Right lobe of liver (tissue), 6 donors: ENCODE measurements around the gene PURA. TPM values are rescaled to one million over a fixed set of nuclear protein-coding genes. Genes with fewer than 3 reads are reported as not detected.
A peak's percentile ranks its signal among the peaks of the same experiment; 100 is the strongest.

Source experiments
- ATAC-seq, 4 donors: fragments of 200-7000 bp; cut with Tn5 transposase; one replicate each; pipeline ENCODE4 v1.9.1; 2020; ENCODE audit warnings: mild to moderate bottlenecking in 4 of 4, moderate library complexity in 4 of 4
- DNase-seq, 3 donors: peaks; one replicate each; pipeline ENCODE4 v3.0.0-alpha.2; 2020
- H3K27ac ChIP-seq, 3 donors: fragments of 200-600 bp; one replicate each; pipeline ENCODE4 v1.8.0; 2022
- H3K27me3 ChIP-seq, 2 donors: fragments of 200-600 bp; one replicate each; pipeline ENCODE4 v1.8.0; 2022
- H3K36me3 ChIP-seq, 4 donors: fragments of 200-600 bp; sonication (generic) in 1 of 4; one replicate each; pipeline versions ENCODE4 v1.5.1 to v1.8.0; 2017 to 2022; ENCODE audit warnings: control low read depth in 1 of 4
- H3K4me1 ChIP-seq, 4 donors: fragments of 200-600 bp; sonication (generic) in 1 of 4; one replicate each; pipeline versions ENCODE4 v1.5.1 to v1.8.0; 2017 to 2022; ENCODE audit warnings: control low read depth in 1 of 4
- H3K4me3 ChIP-seq, 3 donors: fragments of 200-600 bp; one replicate each; pipeline ENCODE4 v1.8.0; 2022
- H3K9me3 ChIP-seq, 4 donors: fragments of 200-600 bp; sonication (generic) in 1 of 4; one replicate each; pipeline versions ENCODE4 v1.5.1 to v1.8.0; 2017 to 2022; ENCODE audit warnings: control low read depth in 1 of 4
- CTCF ChIP-seq, 4 donors: fragments of 200-600 bp in 3 of 4; fragments of 450-650 bp in 1 of 4; IDR thresholded peaks; one replicate each; pipeline versions ENCODE4 v1.5.1 to v1.8.0; 2016 to 2022; ENCODE audit warnings: antibody characterized with exemption in 4 of 4, mild to moderate bottlenecking in 2 of 4
- POLR2A ChIP-seq: fragments of 450-650 bp; IDR thresholded peaks from one replicate; pipeline ENCODE4 v1.6.1; 2017; ENCODE audit warnings: antibody characterized with exemption, mild to moderate bottlenecking
- WGBS: methylation state at CpG from one replicate; pipeline ENCODE4 v1.1.6; 2018; ENCODE audit warnings: low coverage, low lambda C conversion rate; ENCODE audit not compliant: insufficient coverage; ENCODE audit errors: missing lambda C conversion rate; 5-methylcytosine and 5-hydroxymethylcytosine counted together
- intact Hi-C, 2 donors: fragments of 100-400 bp; cut with DNase I; formaldehyde crosslinking; loops; one replicate each; pipeline versions ENCODE4 v1.11.2 to v1.14.1; 2022
- total RNA-seq, 6 experiments: library from RNA; depleted of rRNA in 2 of 6; stranded (reverse); fragments of >200 nt in 2 of 6; fragmentation: NEBNext Ultra II Directional in 3 of 6; extraction: Animal tissue kit (Norgen Biotek cat#: 25700) in 3 of 6; gene quantifications; one replicate each; pipeline versions ENCODE4 v1.1.0 to v1.2.4, GENCODE V29; 2016 to 2023
- donor health status: DM: no; HTN: yes; CAD: no.
- donor health status: DM: no; HTN: no; CAD: no.
- donor health status: DM: no; HTN: no; CAD: no.
- donor health status: DM: no; HTN: yes; CAD: no.
- donor health status: DM: no; HTN: yes; CAD: no.

The PURA gene
- total RNA-seq, 6 experiments from 2014 or later: 8.7 to 14.1 (median 12.1) TPM

DNA sequence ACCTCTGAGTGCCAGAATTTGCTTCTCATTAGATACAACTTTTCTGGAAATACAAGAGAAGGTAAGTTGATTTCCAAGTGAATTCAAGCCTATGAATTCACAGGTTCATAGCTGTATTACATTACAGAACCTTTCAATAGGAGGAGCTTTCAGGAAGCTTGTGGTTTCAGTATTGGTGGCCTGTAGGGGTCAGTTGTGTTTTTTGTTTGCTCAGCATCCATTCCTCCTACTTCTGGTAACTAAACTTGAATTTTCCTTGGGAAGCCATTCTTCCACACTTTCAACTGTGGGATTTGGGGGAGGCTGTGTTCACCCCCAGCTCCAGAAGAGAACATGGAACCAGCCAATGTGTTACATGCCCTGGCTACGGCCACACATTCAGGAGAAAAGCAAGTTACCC is 55.5 kb downstream of the PURA start:
- no peaks in the 10 kb centered on the region for H3K9me3 ChIP-seq
- DNase-seq (peak in 1 of 3 donors; percentile 20), ATAC-seq (peak in 2 of 4 donors; percentile 45 to 59)
- intact Hi-C loops: no loop called here
- 100% methylated on average over 1 of the region's 1 CpG for WGBS
- peaks cover 0 to 10% (median under 1%) of the 10 kb centered on the region in 4 donors for H3K4me1 ChIP-seq
- no peaks in the 10 kb centered on the region for H3K36me3 ChIP-seq
- H3K4me3 ChIP-seq: no peak overlapping the region
- TF ChIP-seq CTCF (IDR thresholded peaks at IDR 0.05): peak in 3 of 4 donors; percentile 18 to 32 (median 29)
- TF ChIP-seq POLR2A: no peak
- H3K27me3 ChIP-seq: no peaks in the 10 kb centered on the region
- H3K27ac ChIP-seq: no peak overlapping the region

DNA sequence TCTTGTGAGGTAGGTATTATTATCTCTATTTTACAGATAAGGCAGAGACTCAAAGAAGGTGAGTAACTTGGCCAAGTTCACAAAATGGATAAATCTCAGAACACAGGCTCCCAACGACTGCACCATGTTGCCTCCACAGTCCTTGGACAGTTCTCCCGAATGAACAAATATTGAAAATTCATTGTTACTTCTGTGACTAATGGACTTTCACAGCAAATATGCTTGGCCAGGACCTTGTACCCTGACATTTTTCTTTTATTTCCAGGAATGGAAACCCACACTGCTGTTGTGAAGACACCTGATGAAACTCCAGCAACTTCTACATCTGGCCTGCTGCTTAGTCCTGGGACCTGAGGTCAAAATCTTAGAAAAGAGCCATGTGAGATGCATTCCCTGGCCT is 58.6 kb downstream of the PURA start:
- no peaks in the 10 kb centered on the region for H3K9me3 ChIP-seq
- H3K36me3 ChIP-seq: no peaks in the 10 kb centered on the region
- no peak for TF ChIP-seq POLR2A
- TF ChIP-seq CTCF (IDR thresholded peaks at IDR 0.05): no peak
- intact Hi-C loops: no loop called here
- H3K4me3 ChIP-seq: no peak overlapping the region
- DNase-seq (no peak), ATAC-seq (no peak)
- no peak overlapping the region for H3K27ac ChIP-seq
- H3K4me1 ChIP-seq: peaks cover 0 to 13% (median 2%) of the 10 kb centered on the region in 4 donors
- 63% methylated on average over 2 of the region's 2 CpGs for WGBS
- H3K27me3 ChIP-seq: no peaks in the 10 kb centered on the region

DNA sequence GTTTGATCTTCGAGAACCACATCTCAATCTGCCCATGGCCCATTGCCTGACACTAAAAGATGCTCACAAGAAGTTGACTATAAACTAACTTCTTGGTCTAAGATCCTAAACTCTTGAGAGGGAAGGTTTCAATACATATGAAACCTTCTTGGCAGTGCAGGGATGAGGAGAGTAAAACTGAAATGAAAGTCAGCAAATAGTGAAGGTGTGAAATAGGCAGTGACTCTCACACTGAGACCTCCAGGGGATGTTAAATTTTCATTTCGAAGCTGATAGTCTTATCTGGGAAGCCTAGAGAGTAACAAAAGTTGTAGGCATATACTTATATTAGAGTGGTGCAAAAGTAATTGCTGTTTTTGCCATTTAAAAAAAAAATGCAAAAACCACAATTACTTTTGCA is 60.1 kb downstream of the PURA start:
- Histone ChIP-seq H3K36me3 (no peaks in the 10 kb centered on the region), H3K27me3 (no peaks in the 10 kb centered on the region), H3K9me3 (no peaks in the 10 kb centered on the region), H3K4me1 (peaks cover 0 to 13% (median 2%) of the 10 kb centered on the region in 4 donors), H3K27ac (peak overlapping the region in 1 of 3 donors; percentile 98), H3K4me3 (no peak overlapping the region)
- intact Hi-C loops: no loop called here
- TF ChIP-seq POLR2A (no peak), CTCF (IDR thresholded peaks at IDR 0.05) (no peak)
- ATAC-seq: no peak
- 81% methylated on average over 2 of the region's 2 CpGs for WGBS
- DNase-seq: no peak

- no peaks in the 10 kb centered on the region for H3K9me3 ChIP-seq
- TF ChIP-seq POLR2A: peak; percentile 88
- TF ChIP-seq CTCF (IDR thresholded peaks at IDR 0.05): no peak
- intact Hi-C loops: no loop called here
- peaks cover 0 to 13% (median 2%) of the 10 kb centered on the region in 4 donors for H3K4me1 ChIP-seq
- 25% methylated on average over 6 of the region's 61 CpGs for WGBS
- peak within 1 kb of the TSS; percentile 70 to 95 (median 94) for H3K4me3 ChIP-seq
- H3K27ac ChIP-seq: peak within 1 kb of the TSS; percentile 94 to 98 (median 98)
- no peaks in the 10 kb centered on the region for H3K36me3 ChIP-seq
- no peaks in the 10 kb centered on the region for H3K27me3 ChIP-seq
- ATAC-seq: peak; percentile 90 to 95 (median 94)
- DNase-seq: peak; percentile 97 to 98 (median 98)
These were observed 60.8 kb downstream of the PURA start, which contains the start of gene CYSTM1 for GRCh38 chr5:140174465-140175366. CYSTM1 (plus strand) TSS chr5:140175188; CDS start chr5:140194466, 19,278 bp downstream.

Other genes starting within 250 kb of the PURA start
- gene NRG2, start 70.8 kb upstream of the PURA start, total RNA-seq: under 1 TPM in 5 of 6 experiments, not detected in 1; 0.07 to 0.77 (median 0.14) TPM
- 1 to 10 TPM; 4.4 to 7.1 (median 6.5) TPM for gene IGIP, start 11.8 kb downstream of the PURA start, total RNA-seq
- gene CYSTM1, start 61.1 kb downstream of the PURA start, total RNA-seq: 10 to 100 TPM; 15.5 to 78.0 (median 29.8) TPM
- gene PFDN1, start 189.0 kb downstream of the PURA start, total RNA-seq: 10 to 100 TPM in 5 of 6 experiments, 1 to 10 TPM in 1; 9.8 to 30.8 (median 14.7) TPM
- 1 to 10 TPM in 2 of 6 experiments, under 1 TPM in 4; 0.42 to 1.8 (median 0.78) TPM for gene HBEGF, start 232.5 kb downstream of the PURA start, total RNA-seq
- gene SLC4A9, start 246.1 kb downstream of the PURA start, total RNA-seq: not detected